HTERT RPE-1 (cell line): ENCODE measurements around the gene IQCK.

Experiments used
- in situ Hi-C: fragments of 300-500 bp; cut with MboI; formaldehyde crosslinking; loops from 4 replicates; pipeline ENCODE4 v1.14.3; 2020; ENCODE audit warnings: low sequenced_read_pairs

IQCK gene

GRCh38 chr16:19753815-19754643 lies 36.0 kb downstream of the IQCK start:
- in situ Hi-C loops: no loop called here

GRCh38 chr16:19754644-19755036 lies 36.6 kb downstream of the IQCK start:
- in situ Hi-C loops: no loop called here

GRCh38 chr16:19755268-19755667 lies 37.2 kb downstream of the IQCK start:
- in situ Hi-C loops: no loop called here

GRCh38 chr16:19757026-19757425 lies 39.0 kb downstream of the IQCK start:
- in situ Hi-C loops: no loop called here

- in situ Hi-C loops: no loop called here
Measured at GRCh38 chr16:19757762-19758595, 39.9 kb downstream of the IQCK start.

GRCh38 chr16:19760356-19761060 lies 42.4 kb downstream of the IQCK start:
- in situ Hi-C loops: no loop called here

GRCh38 chr16:19765860-19766553 lies 47.9 kb downstream of the IQCK start:
- in situ Hi-C loops: no loop called here

- in situ Hi-C loops: no loop called here
Measured at GRCh38 chr16:19766554-19766884, 48.4 kb downstream of the IQCK start.

- in situ Hi-C loops: no loop called here
Measured at GRCh38 chr16:19766988-19767387, 48.9 kb downstream of the IQCK start.

- in situ Hi-C loops: no loop called here
Measured at GRCh38 chr16:19767497-19767896, 49.4 kb downstream of the IQCK start.

- in situ Hi-C loops: no loop called here
Measured at GRCh38 chr16:19769239-19769638, 51.2 kb downstream of the IQCK start.

GRCh38 chr16:19771040-19771439 lies 53.0 kb downstream of the IQCK start:
- in situ Hi-C loops: no loop called here

GRCh38 chr16:19771796-19772195 lies 53.7 kb downstream of the IQCK start:
- in situ Hi-C loops: no loop called here

GRCh38 chr16:19774024-19774423 lies 56.0 kb downstream of the IQCK start:
- in situ Hi-C loops: no loop called here

GRCh38 chr16:19776147-19776546 lies 58.1 kb downstream of the IQCK start:
- in situ Hi-C loops: no loop called here

- in situ Hi-C loops: no loop called here
Measured at GRCh38 chr16:19776565-19776964, 58.5 kb downstream of the IQCK start.

GRCh38 chr16:19780321-19780720 lies 62.2 kb downstream of the IQCK start:
- in situ Hi-C loops: no loop called here

GRCh38 chr16:19781226-19781625 lies 63.2 kb downstream of the IQCK start:
- in situ Hi-C loops: no loop called here

- in situ Hi-C loops: no loop called here
Measured at GRCh38 chr16:19783363-19784182, 65.5 kb downstream of the IQCK start.

- in situ Hi-C loops: no loop called here
Measured at GRCh38 chr16:19784183-19784736, 66.2 kb downstream of the IQCK start.
